ENCODE measurements around the gene SLC32A1. TPM values are rescaled to one million over a fixed set of nuclear protein-coding genes. Genes with fewer than 3 reads are reported as not detected.

SLC32A1 gene
- total RNA-seq, 2 experiments from 2014 or later = not detected

DNA sequence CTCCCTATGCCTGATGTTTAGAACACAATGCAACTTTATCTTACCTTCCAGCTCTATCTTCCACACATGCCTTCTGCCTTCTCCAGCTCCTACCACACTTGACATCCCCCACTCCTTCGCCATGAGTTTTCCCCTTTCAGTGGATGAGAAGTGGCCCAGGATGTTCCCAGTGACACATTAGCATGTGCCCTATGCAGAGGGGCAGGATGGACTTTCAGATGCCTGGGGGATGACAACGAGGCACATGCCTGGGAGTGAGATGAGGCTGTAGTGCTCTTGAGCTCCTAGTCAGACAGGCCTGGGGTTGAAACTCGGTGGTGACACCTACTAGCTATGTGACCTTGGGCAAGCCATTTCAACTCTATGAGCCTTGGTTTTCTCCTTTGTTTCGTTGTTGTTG lies 20.1 kb upstream of the SLC32A1 start:
- no peaks in the 10 kb centered on the region for H3K36me3 Mint-ChIP-seq
- DNase-seq = no peak
- H3K27me3 Mint-ChIP-seq = peaks cover 38% of the 10 kb centered on the region
- H3K9me3 Mint-ChIP-seq (ENCODE audit: low read depth) = no peaks in the 10 kb centered on the region
- no peak overlapping the region for H3K4me3 Mint-ChIP-seq
- CTCF ChIA-PET = no interaction called here
- no peak for ATAC-seq
- no peaks in the 10 kb centered on the region for H3K4me1 Mint-ChIP-seq
- no peak overlapping the region for H3K27ac Mint-ChIP-seq

DNA sequence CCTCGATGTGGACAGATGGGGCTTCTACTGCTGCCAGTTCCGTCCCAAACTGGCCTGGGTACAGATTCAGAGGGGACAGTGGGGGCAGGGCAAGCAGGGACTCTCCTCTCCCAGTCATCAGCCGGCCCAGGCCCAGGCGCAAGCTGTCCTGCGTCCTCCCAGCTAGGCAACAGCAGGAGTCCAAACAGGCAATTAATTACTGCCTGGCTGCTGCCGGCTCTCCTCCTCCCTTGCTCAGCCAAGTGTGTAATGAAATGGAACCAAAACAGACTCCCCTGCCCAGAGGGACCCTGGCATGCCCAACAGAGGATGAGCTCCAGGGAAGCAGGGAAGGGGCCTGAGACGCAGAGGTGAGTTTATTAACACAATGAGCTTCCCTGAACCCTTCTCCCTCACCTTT lies 17.8 kb upstream of the SLC32A1 start:
- Mint-ChIP-seq H3K36me3 (no peaks in the 10 kb centered on the region), H3K4me3 (no peak overlapping the region), H3K27me3 (peaks cover 38% of the 10 kb centered on the region), H3K9me3 (ENCODE audit: low read depth) (no peaks in the 10 kb centered on the region), H3K4me1 (no peaks in the 10 kb centered on the region), H3K27ac (no peak overlapping the region)
- CTCF ChIA-PET = interaction anchor here (1.7 kb wide), 1 partner anchor 17 kb away, joined by 4 read pairs; no protein-coding TSS in a partner anchor
- ATAC-seq (no peak), DNase-seq (no peak)

DNA sequence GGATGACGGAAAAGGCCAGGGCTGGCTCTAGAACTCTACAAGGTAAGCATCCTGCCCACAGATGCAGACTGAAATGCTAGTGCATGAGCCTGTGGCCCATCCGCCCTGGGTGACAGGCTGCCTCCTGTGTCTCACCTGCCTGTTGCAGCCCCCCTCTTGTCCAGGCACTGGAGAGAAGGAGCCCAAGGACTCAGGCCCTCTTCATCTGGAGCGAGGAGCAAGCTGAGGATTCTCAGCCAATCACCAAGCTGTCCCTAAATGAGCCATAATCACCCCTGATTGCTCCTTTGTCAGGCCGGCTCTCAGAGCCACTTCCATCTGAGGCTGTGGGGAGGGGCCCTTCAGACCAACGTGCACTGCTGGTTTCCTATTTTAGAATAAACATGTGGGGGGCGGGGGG lies 10.0 kb upstream of the SLC32A1 start:
- peaks cover 41% of the 10 kb centered on the region for H3K27me3 Mint-ChIP-seq
- CTCF ChIA-PET = no interaction called here
- H3K9me3 Mint-ChIP-seq (ENCODE audit: low read depth) = no peaks in the 10 kb centered on the region
- no peak overlapping the region for H3K4me3 Mint-ChIP-seq
- H3K4me1 Mint-ChIP-seq = no peaks in the 10 kb centered on the region
- ATAC-seq = no peak
- H3K36me3 Mint-ChIP-seq = no peaks in the 10 kb centered on the region
- no peak overlapping the region for H3K27ac Mint-ChIP-seq
- DNase-seq = no peak

DNA sequence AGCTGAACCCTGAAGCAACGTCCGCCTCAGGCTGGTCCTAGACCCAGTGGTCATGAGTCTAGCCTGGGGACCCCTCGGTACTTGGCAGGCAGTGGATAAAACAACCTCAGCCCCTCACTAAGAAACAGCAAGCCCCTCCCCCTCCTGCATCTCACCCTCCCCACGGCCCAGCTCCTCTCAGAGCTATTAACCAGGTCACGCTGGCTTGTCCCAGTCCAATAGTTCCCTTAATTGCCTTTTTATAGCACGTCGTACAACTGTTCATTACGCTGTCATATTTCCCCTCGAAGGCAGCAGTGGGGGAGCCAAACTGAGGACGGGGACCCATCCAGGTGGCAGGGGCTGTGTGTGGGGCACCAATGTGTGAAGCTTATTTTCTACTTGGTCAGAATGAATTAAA lies 8.6 kb upstream of the SLC32A1 start:
- Mint-ChIP-seq H3K4me3 (no peak overlapping the region), H3K27ac (no peak overlapping the region), H3K27me3 (peaks cover 52% of the 10 kb centered on the region), H3K36me3 (no peaks in the 10 kb centered on the region), H3K9me3 (ENCODE audit: low read depth) (no peaks in the 10 kb centered on the region), H3K4me1 (no peaks in the 10 kb centered on the region)
- CTCF ChIA-PET = interaction anchor here (2.1 kb wide), 1 partner anchor 82 kb away, joined by 5 read pairs; no protein-coding TSS in a partner anchor
- DNase-seq (no peak), ATAC-seq (no peak)

DNA sequence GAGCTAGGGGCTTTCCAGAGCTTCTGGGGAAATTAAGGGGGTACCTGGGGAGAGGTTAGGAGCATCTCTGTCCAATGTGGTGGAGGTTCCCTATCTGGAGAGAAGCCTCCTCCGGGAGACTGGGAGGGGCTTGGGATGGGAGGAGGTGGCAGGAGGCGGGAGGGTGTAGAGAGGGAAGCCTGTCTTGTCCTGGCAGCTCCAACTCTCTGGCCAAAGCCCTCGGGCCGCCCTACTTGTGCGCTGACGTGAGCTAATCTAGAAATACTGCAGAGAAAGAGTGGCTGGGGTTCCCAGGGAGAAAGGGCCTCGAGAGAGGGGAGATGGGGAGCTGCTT lies 1.6 kb upstream of the SLC32A1 start:
- no peak for ATAC-seq
- Mint-ChIP-seq H3K27me3 (peaks cover 90% of the 10 kb centered on the region), H3K4me3 (no peak overlapping the region), H3K4me1 (peaks cover 26% of the 10 kb centered on the region), H3K27ac (no peak overlapping the region), H3K9me3 (ENCODE audit: low read depth) (no peaks in the 10 kb centered on the region), H3K36me3 (peaks cover 3% of the 10 kb centered on the region)
- CTCF ChIA-PET = interaction anchor here (0.9 to 1.1 kb wide), 2 partner anchors 8 to 30 kb away, joined by 3 to 4 read pairs; no protein-coding TSS in a partner anchor
- no peak for DNase-seq

- no peak overlapping the region for H3K4me3 Mint-ChIP-seq
- peaks cover 3% of the 10 kb centered on the region for H3K36me3 Mint-ChIP-seq
- no peak for ATAC-seq
- CTCF ChIA-PET = interaction anchor here (0.9 to 1.2 kb wide), 3 partner anchors 8 to 90 kb away, joined by 3 to 4 read pairs (median 4); no protein-coding TSS in a partner anchor
- no peaks in the 10 kb centered on the region for H3K9me3 Mint-ChIP-seq (ENCODE audit: low read depth)
- H3K4me1 Mint-ChIP-seq = peaks cover 31% of the 10 kb centered on the region
- H3K27me3 Mint-ChIP-seq = peaks cover 91% of the 10 kb centered on the region
- no peak for DNase-seq
- H3K27ac Mint-ChIP-seq = peak overlapping the region; percentile 41
Observed at GRCh38 chr20:38723017-38723847, 1.1 kb upstream of the SLC32A1 start.

GRCh38 chr20:38724626-38725147 lies 401 bp downstream of the SLC32A1 start:
- CTCF ChIA-PET = interaction anchor here (0.6 to 1.9 kb wide), 7 partner anchors 15 to 321 kb away, joined by 3 to 7 read pairs (median 3); partner anchors contain the start of gene ACTR5
- no peak overlapping the region for H3K4me3 Mint-ChIP-seq
- H3K36me3 Mint-ChIP-seq = peaks cover 6% of the 10 kb centered on the region

DNA sequence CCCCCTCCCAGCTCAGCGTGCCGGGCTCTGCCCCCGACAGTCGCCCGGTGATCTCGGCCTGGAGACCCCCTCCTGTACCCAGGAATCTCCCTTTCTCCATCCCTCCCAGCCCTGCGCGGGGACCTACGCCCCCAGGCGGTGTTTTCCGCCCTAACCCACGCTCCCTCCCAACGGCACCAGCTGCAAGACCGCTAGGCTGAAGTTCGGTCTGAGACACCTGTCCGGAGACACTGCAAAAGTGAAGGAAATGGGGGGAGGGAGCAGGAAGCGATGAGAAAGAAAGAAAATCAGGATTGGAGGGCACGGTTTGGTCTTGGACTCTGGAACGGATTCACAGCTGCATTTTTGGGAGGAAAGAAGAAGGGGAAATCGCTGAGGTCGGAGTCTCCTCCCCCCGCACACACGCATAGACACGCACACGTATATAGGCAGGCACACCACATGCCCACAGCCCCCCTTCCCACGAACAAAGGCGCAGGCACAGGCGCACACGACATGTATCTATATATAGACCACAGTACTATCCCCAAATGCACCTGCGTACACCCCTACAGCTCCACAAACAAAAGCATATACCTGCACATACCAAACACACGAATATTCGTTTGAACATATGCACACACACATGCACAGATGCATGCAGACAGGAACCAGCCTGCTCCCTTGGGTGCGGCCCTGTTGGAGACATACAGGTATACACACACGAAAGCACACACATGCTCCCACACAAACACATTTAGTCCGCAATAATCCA lies 1.0 kb downstream of the SLC32A1 start:
- ATAC-seq (peak; percentile 13), DNase-seq (no peak)
- Mint-ChIP-seq H3K27me3 (peaks cover 93% of the 10 kb centered on the region), H3K4me1 (peaks cover 39% of the 10 kb centered on the region), H3K4me3 (peak overlapping the region; percentile 14), H3K36me3 (peaks cover 6% of the 10 kb centered on the region), H3K27ac (peak overlapping the region; percentile 9), H3K9me3 (ENCODE audit: low read depth) (no peaks in the 10 kb centered on the region)
- CTCF ChIA-PET = interaction anchor here (0.6 to 2.8 kb wide), 11 partner anchors 24 to 325 kb away, joined by 3 to 18 read pairs (median 3); partner anchors contain the start of gene ACTR5

More at GRCh38 chr20:38724626-38725147, 401 bp downstream of the SLC32A1 start:
- DNase-seq (no peak), ATAC-seq (no peak)
- Mint-ChIP-seq H3K4me1 (peaks cover 35% of the 10 kb centered on the region), H3K9me3 (ENCODE audit: low read depth) (no peaks in the 10 kb centered on the region), H3K27ac (no peak overlapping the region), H3K27me3 (peaks cover 92% of the 10 kb centered on the region)

DNA sequence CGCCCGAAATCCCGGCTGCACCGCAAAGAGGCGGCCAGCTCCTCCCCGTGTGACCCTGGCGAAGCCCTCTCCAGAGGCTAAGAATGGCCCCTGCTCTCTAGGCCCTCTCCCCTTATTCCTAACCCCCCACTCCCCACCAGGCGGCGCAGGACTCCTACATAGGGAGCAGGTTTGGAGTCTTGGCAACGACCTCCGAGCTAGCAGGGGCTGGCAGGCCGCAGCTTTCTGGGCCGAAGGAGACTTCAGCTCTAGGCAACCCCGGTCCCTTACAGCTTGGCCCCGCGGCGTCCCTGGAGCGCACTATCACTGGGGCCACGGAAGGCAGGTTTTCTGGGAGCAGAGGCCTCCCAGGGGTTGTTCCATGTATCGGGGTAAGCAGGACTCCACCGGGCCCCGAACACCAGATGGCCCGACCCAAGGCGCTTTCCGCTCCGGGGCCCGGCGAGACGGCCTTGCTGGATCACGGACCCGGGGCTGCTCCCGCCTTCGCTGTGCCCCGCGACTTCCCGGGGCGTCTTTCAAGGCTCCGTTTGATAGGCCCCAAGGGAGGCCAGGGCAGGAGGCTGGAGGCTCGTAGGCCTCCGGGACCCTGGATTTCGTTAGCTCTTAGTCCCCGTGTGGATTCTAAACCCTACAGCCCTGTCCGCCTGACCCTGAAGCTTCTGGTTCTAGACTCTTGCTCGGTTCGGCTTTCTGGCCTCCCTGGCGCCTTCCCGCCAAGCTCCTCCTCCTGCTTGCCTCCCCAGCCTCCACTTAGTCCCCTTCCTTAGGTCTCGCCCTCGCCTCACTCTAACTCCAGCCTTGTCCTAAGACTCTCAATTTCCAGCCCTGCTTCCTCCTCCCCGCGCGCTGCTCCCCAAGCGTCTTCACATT lies 1.9 kb downstream of the SLC32A1 start:
- Mint-ChIP-seq H3K27ac (peak overlapping the region; percentile 4), H3K27me3 (peaks cover 93% of the 10 kb centered on the region), H3K9me3 (ENCODE audit: low read depth) (no peaks in the 10 kb centered on the region), H3K36me3 (peaks cover 6% of the 10 kb centered on the region), H3K4me1 (peaks cover 46% of the 10 kb centered on the region), H3K4me3 (peak overlapping the region; percentile 40)
- CTCF ChIA-PET = interaction anchor here (0.7 to 2.8 kb wide), 12 partner anchors 23 to 324 kb away, joined by 3 to 18 read pairs (median 3); partner anchors contain the start of gene ACTR5
- peak; percentile 33 for ATAC-seq
- peak; percentile 65 for DNase-seq

GRCh38 chr20:38726804-38727606 lies 2.7 kb downstream of the SLC32A1 start:
- CTCF ChIA-PET = interaction anchor here (0.9 to 2.8 kb wide), 6 partner anchors 25 to 197 kb away, joined by 3 to 18 read pairs (median 3); no protein-coding TSS in a partner anchor
- Mint-ChIP-seq H3K9me3 (ENCODE audit: low read depth) (no peaks in the 10 kb centered on the region), H3K27me3 (peaks cover 89% of the 10 kb centered on the region), H3K27ac (peak overlapping the region; percentile 4), H3K4me3 (peak overlapping the region; percentile 40), H3K4me1 (peaks cover 46% of the 10 kb centered on the region), H3K36me3 (peaks cover 6% of the 10 kb centered on the region)
- DNase-seq = peak; percentile 63
- no peak for ATAC-seq

DNA sequence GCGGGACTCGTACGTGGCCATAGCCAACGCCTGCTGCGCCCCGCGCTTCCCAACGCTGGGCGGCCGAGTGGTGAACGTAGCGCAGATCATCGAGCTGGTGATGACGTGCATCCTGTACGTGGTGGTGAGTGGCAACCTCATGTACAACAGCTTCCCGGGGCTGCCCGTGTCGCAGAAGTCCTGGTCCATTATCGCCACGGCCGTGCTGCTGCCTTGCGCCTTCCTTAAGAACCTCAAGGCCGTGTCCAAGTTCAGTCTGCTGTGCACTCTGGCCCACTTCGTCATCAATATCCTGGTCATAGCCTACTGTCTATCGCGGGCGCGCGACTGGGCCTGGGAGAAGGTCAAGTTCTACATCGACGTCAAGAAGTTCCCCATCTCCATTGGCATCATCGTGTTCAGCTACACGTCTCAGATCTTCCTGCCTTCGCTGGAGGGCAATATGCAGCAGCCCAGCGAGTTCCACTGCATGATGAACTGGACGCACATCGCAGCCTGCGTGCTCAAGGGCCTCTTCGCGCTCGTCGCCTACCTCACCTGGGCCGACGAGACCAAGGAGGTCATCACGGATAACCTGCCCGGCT lies 3.4 kb downstream of the SLC32A1 start:
- no peak for ATAC-seq
- CTCF ChIA-PET = interaction anchor here (1.3 to 2.8 kb wide), 2 partner anchors 25 to 55 kb away, joined by 3 to 18 read pairs; no protein-coding TSS in a partner anchor
- H3K4me1 Mint-ChIP-seq = peaks cover 46% of the 10 kb centered on the region

More for the DNA sequence above, 3.4 kb downstream of the SLC32A1 start:
- no peaks in the 10 kb centered on the region for H3K9me3 Mint-ChIP-seq (ENCODE audit: low read depth)
- H3K36me3 Mint-ChIP-seq = peaks cover 6% of the 10 kb centered on the region
- peak overlapping the region; percentile 54 for H3K27ac Mint-ChIP-seq
- no peak for DNase-seq
- H3K27me3 Mint-ChIP-seq = peaks cover 88% of the 10 kb centered on the region
- peak overlapping the region; percentile 2 for H3K4me3 Mint-ChIP-seq
